ENCODE measurements around the gene CREB3L1. TPM values are rescaled to one million over a fixed set of nuclear protein-coding genes. Genes with fewer than 3 reads are reported as not detected.

Gene CREB3L1
- total and polyA plus RNA-seq, 2 of the 13 experiments (the other 11 are each of a cell fraction or from before 2014, with no cell fraction given) = not detected

GRCh38 chr11:46295312-46296058 lies 18.0 kb downstream of the CREB3L1 start:
- intact Hi-C loops (cut with micrococcal nuclease; ENCODE audit: unreplicated experiment) (no loop called here), in situ Hi-C loops (cut with HindIII; ENCODE audit: extremely low pct_ligation_motif_present, low pct_unique_long_range_greater_than_20kb) (loop anchor here (5.0 kb wide), 1 partner anchor 43 kb away; no protein-coding TSS in a partner anchor)
- Histone ChIP-seq H3K4me1 (ENCODE audit: insufficient read depth, low read length) (peaks cover 27% of the 10 kb centered on the region), H3K36me3 (replicated peaks in 1 of 2; ENCODE audit: control insufficient read depth in 1 of 2, insufficient read depth in 2 of 2, low read length in 2 of 2) (no peaks in the 10 kb centered on the region), H3K79me2 (ENCODE audit: insufficient read depth, low read length) (no peaks in the 10 kb centered on the region), H3K27me3 (ENCODE audit: control insufficient read depth in 1 of 2, insufficient read depth in 2 of 2, low read length in 2 of 2) (peaks cover 20 to 71% of the 10 kb centered on the region in 2 experiments; a peak in 4 of 5 replicates), H3K27ac (ENCODE audit: extremely low read length, insufficient read depth, low read length) (no peak overlapping the region), H3K4me2 (ENCODE audit: low read depth, low read length) (peak overlapping the region; percentile 70), H3K9ac (ENCODE audit: insufficient read depth, low read depth, low read length) (no peak overlapping the region), H3K4me3 (replicated peaks in 1 of 3; ENCODE audit: insufficient read depth in 1 of 3, low read depth in 2 of 3, low read length in 3 of 3) (peak overlapping the region; percentile 22 to 50 (median 24); a peak in 3 of 6 replicates), H4K20me1 (ENCODE audit: insufficient read depth, low read length) (no peaks in the 10 kb centered on the region), H3K9me3 (ENCODE audit: low read length) (no peaks in the 10 kb centered on the region), H2AFZ (ENCODE audit: low read length) (no peak overlapping the region)
- BruUV-seq (replicated peaks) = no TSS peak
- no peak for FAIRE-seq
- DNase-seq (ENCODE audit: low spot score) = peak; percentile 27
- CTCF ChIA-PET (ENCODE audit: low intra/inter-chr PET ratio, low total read pairs) = no interaction called here
- peak; percentile 91 for ATAC-seq
- POLR2A ChIA-PET = interaction anchor here (0.6 to 1.3 kb wide), 3 partner anchors 22 to 175 kb away, joined by 3 to 13 read pairs (median 3); no protein-coding TSS in a partner anchor
- under 1% methylated on average over 21 of the region's 61 CpGs for WGBS (ENCODE audit: low lambda C conversion rate)
- TF ChIP-seq ZZZ3 (CRISPR knock-in tag; IDR thresholded peaks at IDR 0.05; ENCODE audit: borderline replicate concordance) = no peak
- 0 out of 2 replicates have a peak, but pooled peaks have one; percentile 44 for TF ChIP-seq ATF5 (CRISPR knock-in tag; IDR thresholded peaks at IDR 0.05; ENCODE audit: low read depth)
- TF ChIP-seq ZNF746 (CRISPR knock-in tag; IDR thresholded peaks at IDR 0.05) = 0 out of 2 replicates have a peak, but pooled peaks have one; percentile 51
- TF ChIP-seq ZNF766 (CRISPR knock-in tag; IDR thresholded peaks at IDR 0.05; ENCODE audit: borderline replicate concordance) = no peak
- peak; percentile 82; the same call in 1 of the 2 replicates for TF ChIP-seq ZFP91 (CRISPR knock-in tag; IDR thresholded peaks at IDR 0.05; ENCODE audit: borderline replicate concordance)
- no peak for TF ChIP-seq SOX13 (IDR thresholded peaks at IDR 0.05)
- no peak for TF ChIP-seq SOX13 (CRISPR knock-in tag; conservative IDR thresholded peaks at IDR 0.05 in 1 of 2, IDR thresholded peaks at IDR 0.05 in 1 of 2)
- no peak for TF ChIP-seq ZNF496 (CRISPR knock-in tag; IDR thresholded peaks at IDR 0.05; ENCODE audit: insufficient replicate concordance)
- peak; percentile 47; the same call in 1 of the 2 replicates for TF ChIP-seq KDM2A (CRISPR knock-in tag; IDR thresholded peaks at IDR 0.05; ENCODE audit: borderline replicate concordance, low read depth)
- TF ChIP-seq EZH2 (conservative IDR thresholded peaks at IDR 0.05; ENCODE audit: low read depth, low read length) = 0 out of 2 replicates have a peak, but pooled peaks have one; percentile 29
- no peak for TF ChIP-seq FOSL1 (CRISPR knock-in tag; IDR thresholded peaks at IDR 0.05; ENCODE audit: borderline replicate concordance)
- no peak for TF ChIP-seq ZNF143 (CRISPR knock-in tag; IDR thresholded peaks at IDR 0.05)
- 0 out of 2 replicates have a peak, but pooled peaks have one; percentile 43 for TF ChIP-seq ZNF839 (CRISPR knock-in tag; IDR thresholded peaks at IDR 0.05; ENCODE audit: borderline replicate concordance)
- no peak for TF ChIP-seq ELF4 (CRISPR knock-in tag; IDR thresholded peaks at IDR 0.05; ENCODE audit: borderline replicate concordance)
- 0 out of 2 replicates have a peak, but pooled peaks have one; percentile 11 for TF ChIP-seq ZNF331 (CRISPR knock-in tag; IDR thresholded peaks at IDR 0.05)
- TF ChIP-seq ZNF570 (CRISPR knock-in tag; IDR thresholded peaks at IDR 0.05; ENCODE audit: borderline replicate concordance) = no peak
- TF ChIP-seq ZNF775 (CRISPR knock-in tag; IDR thresholded peaks at IDR 0.05; ENCODE audit: borderline replicate concordance) = no peak
- peak; percentile 49 for TF ChIP-seq NRL (CRISPR knock-in tag; IDR thresholded peaks at IDR 0.05; ENCODE audit: borderline replicate concordance)
- TF ChIP-seq CREB1 (IDR thresholded peaks at IDR 0.05) = no peak
- no peak for TF ChIP-seq CREB1 (CRISPR knock-in tag; IDR thresholded peaks at IDR 0.05)
- TF ChIP-seq ZNF484 (CRISPR knock-in tag; IDR thresholded peaks at IDR 0.05; ENCODE audit: borderline replicate concordance, low read depth) = 0 out of 2 replicates have a peak, but pooled peaks have one; percentile 27
- TF ChIP-seq ZNF367 (CRISPR knock-in tag; IDR thresholded peaks at IDR 0.05; ENCODE audit: borderline replicate concordance) = no peak
- no peak for TF ChIP-seq SSRP1 (CRISPR knock-in tag; IDR thresholded peaks at IDR 0.05)
